SK-N-SH treated with all-trans-retinoic acid at 6 μM for 48 hours (cell line): ENCODE results near the gene PSD2.

Experiments
- ESRRG ChIP-seq: fragments of 250-450 bp; sonication (Bioruptor Pico); IDR thresholded peaks from 2 replicates; pipeline ENCODE4 v1.6.1; 2021; ENCODE audit warnings: mild to moderate bottlenecking
- TCF4 ChIP-seq: fragments of 250-450 bp; sonication (Bioruptor Pico); IDR thresholded peaks from 2 replicates; pipeline ENCODE4 v1.8.0; 2021; ENCODE audit warnings: mild to moderate bottlenecking, moderate library complexity, borderline replicate concordance
- ZFP30 ChIP-seq: fragments of 450-650 bp; formaldehyde crosslinking; IDR thresholded peaks from 2 replicates; pipeline ENCODE4 v1.5.0; 2022; ENCODE audit warnings: mild to moderate bottlenecking, moderate library complexity
- TF ChIP-seq, protein P1 (sequence below): fragments of 250-450 bp; sonication (Bioruptor Pico); IDR thresholded peaks from 2 replicates; pipeline ENCODE4 v1.8.0; 2020; ENCODE audit warnings: mild to moderate bottlenecking, moderate library complexity, borderline replicate concordance
- TF ChIP-seq, protein P2 (sequence below): fragments of 250-450 bp; sonication (Bioruptor Pico); IDR thresholded peaks from 2 replicates; pipeline ENCODE4 v1.5.0; 2020; ENCODE audit warnings: mild to moderate bottlenecking, moderate library complexity
- TF ChIP-seq, protein P3 (sequence below): fragments of 250-450 bp; sonication (Bioruptor Pico); IDR thresholded peaks from 2 replicates; pipeline ENCODE4 v1.8.0; 2021; ENCODE audit warnings: low read depth, mild to moderate bottlenecking, moderate library complexity, borderline replicate concordance
- TF ChIP-seq, protein P4 (sequence below): fragments of 250-450 bp; sonication (Bioruptor Pico); IDR thresholded peaks from 2 replicates; pipeline ENCODE4 v1.5.1; 2021; ENCODE audit warnings: mild to moderate bottlenecking, moderate library complexity

DNA sequence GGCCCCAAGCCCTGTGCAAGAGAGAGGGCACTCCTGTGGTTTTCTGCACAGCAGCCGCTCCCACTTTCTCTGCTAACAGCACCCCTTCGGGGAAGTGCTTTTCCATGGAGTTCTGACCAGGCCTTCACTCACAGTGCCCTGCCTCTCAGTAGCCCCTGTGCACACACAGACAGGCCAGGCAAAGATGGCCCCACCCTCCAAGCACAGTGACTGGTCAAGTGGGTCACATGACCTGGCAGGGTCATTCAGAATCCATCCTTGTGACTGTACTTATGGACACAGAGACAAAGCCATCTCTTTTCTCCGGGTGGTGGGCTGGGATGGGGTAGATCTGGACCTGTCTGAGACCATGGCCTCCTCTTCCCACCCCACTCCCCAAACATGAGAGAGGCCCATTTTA is 82.5 kb downstream of the PSD2 start:
- TF ChIP-seq ZFP30 (CRISPR knock-in tag) (no peak), TCF4 (CRISPR knock-in tag) (no peak), ESRRG (CRISPR knock-in tag) (no peak)
- TF ChIP-seq, protein P1, sequence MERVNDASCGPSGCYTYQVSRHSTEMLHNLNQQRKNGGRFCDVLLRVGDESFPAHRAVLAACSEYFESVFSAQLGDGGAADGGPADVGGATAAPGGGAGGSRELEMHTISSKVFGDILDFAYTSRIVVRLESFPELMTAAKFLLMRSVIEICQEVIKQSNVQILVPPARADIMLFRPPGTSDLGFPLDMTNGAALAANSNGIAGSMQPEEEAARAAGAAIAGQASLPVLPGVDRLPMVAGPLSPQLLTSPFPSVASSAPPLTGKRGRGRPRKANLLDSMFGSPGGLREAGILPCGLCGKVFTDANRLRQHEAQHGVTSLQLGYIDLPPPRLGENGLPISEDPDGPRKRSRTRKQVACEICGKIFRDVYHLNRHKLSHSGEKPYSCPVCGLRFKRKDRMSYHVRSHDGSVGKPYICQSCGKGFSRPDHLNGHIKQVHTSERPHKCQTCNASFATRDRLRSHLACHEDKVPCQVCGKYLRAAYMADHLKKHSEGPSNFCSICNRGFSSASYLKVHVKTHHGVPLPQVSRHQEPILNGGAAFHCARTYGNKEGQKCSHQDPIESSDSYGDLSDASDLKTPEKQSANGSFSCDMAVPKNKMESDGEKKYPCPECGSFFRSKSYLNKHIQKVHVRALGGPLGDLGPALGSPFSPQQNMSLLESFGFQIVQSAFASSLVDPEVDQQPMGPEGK (CRISPR knock-in tag), result no peak
- TF ChIP-seq, protein P2, sequence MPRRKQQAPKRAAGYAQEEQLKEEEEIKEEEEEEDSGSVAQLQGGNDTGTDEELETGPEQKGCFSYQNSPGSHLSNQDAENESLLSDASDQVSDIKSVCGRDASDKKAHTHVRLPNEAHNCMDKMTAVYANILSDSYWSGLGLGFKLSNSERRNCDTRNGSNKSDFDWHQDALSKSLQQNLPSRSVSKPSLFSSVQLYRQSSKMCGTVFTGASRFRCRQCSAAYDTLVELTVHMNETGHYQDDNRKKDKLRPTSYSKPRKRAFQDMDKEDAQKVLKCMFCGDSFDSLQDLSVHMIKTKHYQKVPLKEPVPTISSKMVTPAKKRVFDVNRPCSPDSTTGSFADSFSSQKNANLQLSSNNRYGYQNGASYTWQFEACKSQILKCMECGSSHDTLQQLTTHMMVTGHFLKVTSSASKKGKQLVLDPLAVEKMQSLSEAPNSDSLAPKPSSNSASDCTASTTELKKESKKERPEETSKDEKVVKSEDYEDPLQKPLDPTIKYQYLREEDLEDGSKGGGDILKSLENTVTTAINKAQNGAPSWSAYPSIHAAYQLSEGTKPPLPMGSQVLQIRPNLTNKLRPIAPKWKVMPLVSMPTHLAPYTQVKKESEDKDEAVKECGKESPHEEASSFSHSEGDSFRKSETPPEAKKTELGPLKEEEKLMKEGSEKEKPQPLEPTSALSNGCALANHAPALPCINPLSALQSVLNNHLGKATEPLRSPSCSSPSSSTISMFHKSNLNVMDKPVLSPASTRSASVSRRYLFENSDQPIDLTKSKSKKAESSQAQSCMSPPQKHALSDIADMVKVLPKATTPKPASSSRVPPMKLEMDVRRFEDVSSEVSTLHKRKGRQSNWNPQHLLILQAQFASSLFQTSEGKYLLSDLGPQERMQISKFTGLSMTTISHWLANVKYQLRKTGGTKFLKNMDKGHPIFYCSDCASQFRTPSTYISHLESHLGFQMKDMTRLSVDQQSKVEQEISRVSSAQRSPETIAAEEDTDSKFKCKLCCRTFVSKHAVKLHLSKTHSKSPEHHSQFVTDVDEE, result no peak
- TF ChIP-seq, protein P3, sequence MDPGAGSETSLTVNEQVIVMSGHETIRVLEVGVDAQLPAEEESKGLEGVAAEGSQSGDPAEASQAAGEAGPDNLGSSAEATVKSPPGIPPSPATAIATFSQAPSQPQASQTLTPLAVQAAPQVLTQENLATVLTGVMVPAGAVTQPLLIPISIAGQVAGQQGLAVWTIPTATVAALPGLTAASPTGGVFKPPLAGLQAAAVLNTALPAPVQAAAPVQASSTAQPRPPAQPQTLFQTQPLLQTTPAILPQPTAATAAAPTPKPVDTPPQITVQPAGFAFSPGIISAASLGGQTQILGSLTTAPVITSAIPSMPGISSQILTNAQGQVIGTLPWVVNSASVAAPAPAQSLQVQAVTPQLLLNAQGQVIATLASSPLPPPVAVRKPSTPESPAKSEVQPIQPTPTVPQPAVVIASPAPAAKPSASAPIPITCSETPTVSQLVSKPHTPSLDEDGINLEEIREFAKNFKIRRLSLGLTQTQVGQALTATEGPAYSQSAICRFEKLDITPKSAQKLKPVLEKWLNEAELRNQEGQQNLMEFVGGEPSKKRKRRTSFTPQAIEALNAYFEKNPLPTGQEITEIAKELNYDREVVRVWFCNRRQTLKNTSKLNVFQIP (CRISPR knock-in tag), result no peak
- TF ChIP-seq, protein P4, sequence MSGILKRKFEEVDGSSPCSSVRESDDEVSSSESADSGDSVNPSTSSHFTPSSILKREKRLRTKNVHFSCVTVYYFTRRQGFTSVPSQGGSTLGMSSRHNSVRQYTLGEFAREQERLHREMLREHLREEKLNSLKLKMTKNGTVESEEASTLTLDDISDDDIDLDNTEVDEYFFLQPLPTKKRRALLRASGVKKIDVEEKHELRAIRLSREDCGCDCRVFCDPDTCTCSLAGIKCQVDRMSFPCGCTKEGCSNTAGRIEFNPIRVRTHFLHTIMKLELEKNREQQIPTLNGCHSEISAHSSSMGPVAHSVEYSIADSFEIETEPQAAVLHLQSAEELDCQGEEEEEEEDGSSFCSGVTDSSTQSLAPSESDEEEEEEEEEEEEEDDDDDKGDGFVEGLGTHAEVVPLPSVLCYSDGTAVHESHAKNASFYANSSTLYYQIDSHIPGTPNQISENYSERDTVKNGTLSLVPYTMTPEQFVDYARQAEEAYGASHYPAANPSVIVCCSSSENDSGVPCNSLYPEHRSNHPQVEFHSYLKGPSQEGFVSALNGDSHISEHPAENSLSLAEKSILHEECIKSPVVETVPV (CRISPR knock-in tag), result no peak
